ENCODE measurements around the gene ZMYM2. TPM values are rescaled to one million over a fixed set of nuclear protein-coding genes. Genes with fewer than 3 reads are reported as not detected.
A peak's percentile ranks its signal among the peaks of the same experiment; 100 is the strongest.
"Not testable (repeated sequence)": the region's sequence is repeated elsewhere in the genome, so short reads cannot be mapped to it uniquely, and the experiment has no call there.

The ZMYM2 gene
- polyA plus RNA-seq (2013, experiment 1 of 2; ENCODE audit: insufficient read length), result 35.5 TPM
- 41.1 TPM for polyA plus RNA-seq (2013, experiment 2 of 2; ENCODE audit: insufficient read length)

GRCh38 chr13:19958155-19959111, at the start of gene ZMYM2:
Gene ZMYM2, plus strand, starts transcription at chr13:19958727. Its CDS starts 34,346 bp downstream, at chr13:19993073.
- peak; percentile 98 for DNase-seq

- DNase-seq, result peak; percentile 2
These were observed 48.0 kb upstream of the ZMYM2 start for GRCh38 chr13:19910336-19911072.

- peak; percentile 22 for DNase-seq
These were observed 31.3 kb upstream of the ZMYM2 start for GRCh38 chr13:19927117-19927748.

- no peak for DNase-seq
These were observed 18.4 kb upstream of the ZMYM2 start for GRCh38 chr13:19940106-19940505.

- no peak for DNase-seq
These were observed 8.2 kb upstream of the ZMYM2 start for GRCh38 chr13:19950374-19950773.

GRCh38 chr13:19952850-19953249, 5.7 kb upstream of the ZMYM2 start:
- no peak for DNase-seq

GRCh38 chr13:19955873-19956559, 2.5 kb upstream of the ZMYM2 start:
- no peak for DNase-seq

GRCh38 chr13:19957320-19958154, 990 bp upstream of the ZMYM2 start:
- DNase-seq, result peak; percentile 77

- peak; percentile 51 for DNase-seq
These were observed 759 bp downstream of the ZMYM2 start for GRCh38 chr13:19959141-19959830.

GRCh38 chr13:19959831-19960652, 1.5 kb downstream of the ZMYM2 start:
- peak; percentile 91 for DNase-seq

- DNase-seq, result no peak
These were observed 2.1 kb downstream of the ZMYM2 start for GRCh38 chr13:19960653-19960976.

- no peak for DNase-seq
These were observed 3.0 kb downstream of the ZMYM2 start for GRCh38 chr13:19961489-19961888.

- DNase-seq, result no peak
These were observed 3.4 kb downstream of the ZMYM2 start for GRCh38 chr13:19961924-19962323.

GRCh38 chr13:19962894-19963293, 4.4 kb downstream of the ZMYM2 start:
- DNase-seq, result no peak

GRCh38 chr13:19967621-19968020, 9.1 kb downstream of the ZMYM2 start:
- DNase-seq, result no peak

GRCh38 chr13:19974498-19975009, 16.0 kb downstream of the ZMYM2 start:
- DNase-seq, result not testable (repeated sequence)

- no peak for DNase-seq
These were observed 20.4 kb downstream of the ZMYM2 start for GRCh38 chr13:19978831-19979437.

GRCh38 chr13:19981685-19982238, 23.2 kb downstream of the ZMYM2 start:
- DNase-seq, result no peak
